Fibroblast of pulmonary artery (primary cell): ENCODE data around the gene CEACAM16.

Source experiments
- DNase-seq: peaks from one replicate; pipeline ENCODE4 v3.0.0-alpha.2; 2010; ENCODE audit warnings: low read depth
- H3K4me3 ChIP-seq: replicated peaks from 2 replicates; pipeline ENCODE4 v1.5.1; 2011; ENCODE audit warnings: low read depth, mild to moderate bottlenecking, control low read depth, low read length, moderate library complexity
- TF ChIP-seq, protein P1 (sequence below): IDR thresholded peaks from 2 replicates; pipeline ENCODE4 v1.5.1; 2011; ENCODE audit warnings: mild to moderate bottlenecking, control low read depth, low read length, inconsistent platforms; ENCODE audit errors: missing control alignments

The CEACAM16 gene

GRCh38 chr19:44741258-44741731, 42.3 kb downstream of the CEACAM16 start:
- H3K4me3 ChIP-seq: no peak overlapping the region
- peak; percentile 45 for DNase-seq
- TF ChIP-seq, protein P1, sequence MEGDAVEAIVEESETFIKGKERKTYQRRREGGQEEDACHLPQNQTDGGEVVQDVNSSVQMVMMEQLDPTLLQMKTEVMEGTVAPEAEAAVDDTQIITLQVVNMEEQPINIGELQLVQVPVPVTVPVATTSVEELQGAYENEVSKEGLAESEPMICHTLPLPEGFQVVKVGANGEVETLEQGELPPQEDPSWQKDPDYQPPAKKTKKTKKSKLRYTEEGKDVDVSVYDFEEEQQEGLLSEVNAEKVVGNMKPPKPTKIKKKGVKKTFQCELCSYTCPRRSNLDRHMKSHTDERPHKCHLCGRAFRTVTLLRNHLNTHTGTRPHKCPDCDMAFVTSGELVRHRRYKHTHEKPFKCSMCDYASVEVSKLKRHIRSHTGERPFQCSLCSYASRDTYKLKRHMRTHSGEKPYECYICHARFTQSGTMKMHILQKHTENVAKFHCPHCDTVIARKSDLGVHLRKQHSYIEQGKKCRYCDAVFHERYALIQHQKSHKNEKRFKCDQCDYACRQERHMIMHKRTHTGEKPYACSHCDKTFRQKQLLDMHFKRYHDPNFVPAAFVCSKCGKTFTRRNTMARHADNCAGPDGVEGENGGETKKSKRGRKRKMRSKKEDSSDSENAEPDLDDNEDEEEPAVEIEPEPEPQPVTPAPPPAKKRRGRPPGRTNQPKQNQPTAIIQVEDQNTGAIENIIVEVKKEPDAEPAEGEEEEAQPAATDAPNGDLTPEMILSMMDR: no peak

- TF ChIP-seq, protein P1: no peak
Observed at GRCh38 chr19:44741841-44742329, 42.9 kb downstream of the CEACAM16 start.

DNA sequence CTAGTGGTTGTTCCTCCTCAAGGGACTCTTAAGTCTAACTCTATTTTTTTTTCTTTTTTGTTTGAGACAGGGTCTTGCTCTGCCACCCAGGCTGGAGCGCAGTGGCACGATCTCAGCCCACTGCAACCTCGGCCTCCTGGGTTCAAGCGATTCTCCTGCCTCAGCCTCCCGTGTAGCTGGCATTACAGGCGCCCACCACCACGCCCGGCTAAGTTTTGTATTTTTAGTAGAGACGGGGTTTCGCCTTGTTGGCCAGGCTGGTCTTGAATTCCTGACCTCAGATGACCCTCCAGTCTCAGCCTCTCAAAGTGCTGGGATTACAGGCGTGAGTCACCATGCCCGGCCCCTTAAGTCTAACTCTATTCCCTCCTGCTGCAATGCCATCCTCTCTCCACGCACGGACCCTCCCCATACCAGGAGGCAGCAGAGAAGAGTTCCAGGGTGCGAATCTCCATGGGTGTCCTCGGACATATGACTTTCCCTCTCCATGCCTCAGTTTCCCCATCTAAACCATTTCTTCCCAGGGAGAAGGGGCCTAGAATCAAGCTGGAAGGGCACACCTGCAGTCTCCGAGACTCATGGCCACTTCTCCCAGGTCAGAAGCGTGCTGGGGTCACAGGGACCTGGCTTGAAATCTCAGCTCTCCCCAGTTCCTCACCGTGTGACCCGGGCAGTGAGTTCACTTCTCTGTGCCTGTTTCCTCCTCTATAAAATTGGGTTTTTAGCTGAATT, 43.5 kb downstream of the CEACAM16 start:
- TF ChIP-seq, protein P1: no peak
- no peak overlapping the region for H3K4me3 ChIP-seq
- DNase-seq: no peak

More at GRCh38 chr19:44741841-44742329, 42.9 kb downstream of the CEACAM16 start:
- DNase-seq: peak; percentile 100
- H3K4me3 ChIP-seq: no peak overlapping the region

DNA sequence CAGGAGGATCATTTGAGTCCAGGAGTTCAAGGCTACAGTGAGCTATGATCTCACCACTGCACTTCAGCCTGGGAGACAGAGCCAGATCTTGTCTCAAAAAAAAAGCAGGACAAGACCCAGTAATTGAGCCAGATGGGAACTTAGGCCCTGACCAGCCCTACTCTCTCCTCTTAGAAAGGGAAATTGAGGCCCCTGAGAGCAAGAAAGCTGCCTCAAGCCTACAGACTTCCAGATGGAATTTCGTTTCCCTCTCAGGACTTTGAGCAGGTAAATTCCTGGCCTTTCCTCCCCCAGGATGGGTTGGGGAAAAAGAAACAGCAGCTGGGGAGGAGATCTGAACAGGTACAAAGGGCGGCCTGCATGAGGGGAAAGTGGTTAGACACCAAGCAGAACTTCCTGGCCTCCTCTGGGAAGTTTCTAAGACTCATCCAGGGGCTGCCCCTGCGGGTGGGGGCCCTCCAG, 46.0 kb downstream of the CEACAM16 start:
- no peak for DNase-seq
- TF ChIP-seq, protein P1: no peak
- no peak overlapping the region for H3K4me3 ChIP-seq

- H3K4me3 ChIP-seq: no peak overlapping the region
- DNase-seq: peak; percentile 92
- TF ChIP-seq, protein P1: no peak
Observed at GRCh38 chr19:44745341-44745831, 46.4 kb downstream of the CEACAM16 start.

DNA sequence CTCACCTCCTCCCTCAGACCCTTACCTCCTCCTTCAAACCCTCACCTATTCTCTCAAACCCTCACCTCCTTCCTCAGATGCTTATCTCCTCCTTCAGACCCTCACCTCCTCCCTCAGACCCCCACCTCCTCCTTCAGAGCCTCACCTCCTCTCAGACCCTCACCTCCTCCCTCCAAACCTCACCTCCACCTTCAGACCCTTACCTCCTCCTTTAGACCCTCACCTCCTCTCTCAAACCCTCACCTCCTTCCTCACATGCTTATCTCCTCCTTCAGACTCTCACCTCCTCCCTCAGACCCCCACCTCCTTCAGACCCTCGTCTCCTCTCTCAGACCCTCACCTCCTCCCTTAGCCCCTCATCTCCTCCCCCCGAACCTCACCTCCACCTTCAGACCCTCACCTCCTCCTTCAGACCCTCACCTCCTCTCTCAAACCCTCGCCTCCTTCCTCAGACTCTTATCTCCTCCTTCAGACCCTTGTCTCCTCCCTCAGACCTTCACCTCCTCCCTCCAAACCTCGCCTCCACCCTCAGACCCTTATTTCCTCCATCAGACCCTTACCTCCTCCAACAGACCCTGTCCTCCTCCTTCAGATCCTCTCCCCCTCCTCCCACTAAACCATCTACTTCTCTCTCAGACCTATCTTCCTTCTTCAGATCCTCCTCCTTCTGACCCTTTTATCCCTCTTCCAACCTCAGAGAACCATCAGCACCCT, 47.1 kb downstream of the CEACAM16 start:
- DNase-seq: no peak
- TF ChIP-seq, protein P1: no peak
- H3K4me3 ChIP-seq: no peak overlapping the region
